Thoracic aorta (tissue), 2 donors: ENCODE results near the gene ZNF697. TPM values are rescaled to one million over a fixed set of nuclear protein-coding genes. Genes with fewer than 3 reads are reported as not detected.
A peak's percentile ranks its signal among the peaks of the same experiment; 100 is the strongest.

Experiments used
- ATAC-seq: fragments of 150-250 bp; one replicate; pipeline ENCODE4 v1.8.0; 2017; ENCODE audit warnings: low read depth; ENCODE audit not compliant: insufficient number of reproducible peaks, low FRiP score
- DNase-seq: peaks from one replicate; pipeline ENCODE4 v3.0.0-alpha.2; 2020; ENCODE audit warnings: low spot score
- H3K27ac ChIP-seq, 2 donors: fragments of 200-600 bp; sonication (generic); 1 replicate in 1 of 2; 2 replicates in 1 of 2; pipeline ENCODE4 v1.5.1; 2016; ENCODE audit warnings: mild to moderate bottlenecking in 2 of 2, moderate library complexity in 2 of 2
- H3K27me3 ChIP-seq: fragments of 200-600 bp; sonication (generic); replicated peaks from 2 replicates; pipeline ENCODE4 v1.6.0; 2016; ENCODE audit warnings: mild to moderate bottlenecking; ENCODE audit not compliant: insufficient read depth
- H3K36me3 ChIP-seq: fragments of 200-600 bp; sonication (generic); one replicate; pipeline ENCODE4 v1.5.1; 2016
- H3K4me1 ChIP-seq, 2 donors: fragments of 200-600 bp; sonication (generic); 1 replicate in 1 of 2; 2 replicates in 1 of 2; pipeline versions ENCODE4 v1.5.1 to v1.6.0; 2016; ENCODE audit warnings: low read depth in 2 of 2, mild to moderate bottlenecking in 1 of 2; ENCODE audit not compliant: control insufficient read depth in 1 of 2
- H3K4me3 ChIP-seq: fragments of 200-600 bp; sonication (generic); 2 replicates; pipeline ENCODE4 v1.5.1; 2016; ENCODE audit warnings: mild to moderate bottlenecking
- H3K9me3 ChIP-seq: fragments of 200-600 bp; sonication (generic); 2 replicates; pipeline ENCODE4 v1.5.1; 2016
- CTCF ChIP-seq: fragments of 200-600 bp; sonication (generic); IDR thresholded peaks from one replicate; pipeline ENCODE4 v1.5.1; 2019; ENCODE audit warnings: antibody characterized with exemption
- total RNA-seq, 2 donors: library from RNA; depleted of rRNA; stranded (reverse); fragments of >200 nt; gene quantifications; one replicate each; pipeline versions ENCODE4 v1.1.0 to v1.2.3, GENCODE V29; 2016

ZNF697 gene
- total RNA-seq, 2 donors from 2014 or later: 0.95 to 4.1 TPM

GRCh38 chr1:119626011-119626545, 22.0 kb downstream of the ZNF697 start:
- no peak for ATAC-seq
- H3K4me1 ChIP-seq: peaks cover 19 to 34% of the 10 kb centered on the region in 2 donors
- H3K4me3 ChIP-seq: no peak overlapping the region
- H3K9me3 ChIP-seq: no peaks in the 10 kb centered on the region
- no peaks in the 10 kb centered on the region for H3K27me3 ChIP-seq
- DNase-seq: no peak
- peaks cover 4% of the 10 kb centered on the region for H3K36me3 ChIP-seq
- H3K27ac ChIP-seq: peak overlapping the region; percentile 70
- no peak for TF ChIP-seq CTCF

GRCh38 chr1:119623678-119624077, 24.4 kb downstream of the ZNF697 start:
- no peak for TF ChIP-seq CTCF
- no peak for DNase-seq
- ATAC-seq: no peak
- H3K27me3 ChIP-seq: no peaks in the 10 kb centered on the region
- H3K36me3 ChIP-seq: peaks cover 4% of the 10 kb centered on the region
- H3K27ac ChIP-seq: no peak overlapping the region
- no peak overlapping the region for H3K4me3 ChIP-seq
- H3K9me3 ChIP-seq: no peaks in the 10 kb centered on the region
- H3K4me1 ChIP-seq: peaks cover 15 to 31% of the 10 kb centered on the region in 2 donors

- DNase-seq (no peak), ATAC-seq (no peak)
- Histone ChIP-seq H3K9me3 (no peaks in the 10 kb centered on the region), H3K27me3 (no peaks in the 10 kb centered on the region), H3K27ac (no peak overlapping the region), H3K4me1 (peaks cover 16 to 32% of the 10 kb centered on the region in 2 donors), H3K36me3 (peaks cover 4% of the 10 kb centered on the region), H3K4me3 (no peak overlapping the region)
- no peak for TF ChIP-seq CTCF
Observed at GRCh38 chr1:119623193-119623515, 24.9 kb downstream of the ZNF697 start.

GRCh38 chr1:119622311-119623192, 25.5 kb downstream of the ZNF697 start:
- H3K4me3 ChIP-seq: no peak overlapping the region
- ATAC-seq: no peak
- H3K4me1 ChIP-seq: peaks cover 16 to 32% of the 10 kb centered on the region in 2 donors

More at GRCh38 chr1:119622311-119623192, 25.5 kb downstream of the ZNF697 start:
- Histone ChIP-seq H3K9me3 (no peaks in the 10 kb centered on the region), H3K27me3 (no peaks in the 10 kb centered on the region), H3K36me3 (peaks cover 4% of the 10 kb centered on the region), H3K27ac (no peak overlapping the region)
- DNase-seq: no peak
- no peak for TF ChIP-seq CTCF
